HepG2 (cell line): ENCODE measurements around the gene UBAP2L. TPM values are rescaled to one million over a fixed set of nuclear protein-coding genes. Genes with fewer than 3 reads are reported as not detected.

Experiments
- ATF7-NPFF ChIP-seq: sonication (generic); formaldehyde crosslinking; IDR thresholded peaks from 2 replicates; pipeline ENCODE4 v1.8.1; 2023; ENCODE audit warnings: mild to moderate bottlenecking, low read depth, missing genetic modification reagents, moderate library complexity
- ATRX ChIP-seq: sonication (generic); formaldehyde crosslinking; IDR thresholded peaks from 2 replicates; pipeline ENCODE4 v1.4.0; 2020; ENCODE audit warnings: missing genetic modification reagents, borderline replicate concordance
- CHD2 ChIP-seq: IDR thresholded peaks from 2 replicates; pipeline ENCODE4 v1.6.1; 2011; ENCODE audit warnings: low read depth, low read length, improper control_type of control experiment
- JARID2 ChIP-seq: sonication (generic); formaldehyde crosslinking; IDR thresholded peaks from 2 replicates; pipeline ENCODE4 v1.8.1; 2023; ENCODE audit warnings: missing genetic modification reagents, inconsistent platforms; ENCODE audit not compliant: insufficient replicate concordance
- KDM4B ChIP-seq: sonication (generic); formaldehyde crosslinking; IDR thresholded peaks from 2 replicates; pipeline ENCODE4 v1.4.0; 2020; ENCODE audit warnings: missing genetic modification reagents
- MZF1 ChIP-seq: sonication (generic); formaldehyde crosslinking; IDR thresholded peaks from 2 replicates; pipeline ENCODE4 v1.8.1; 2023; ENCODE audit warnings: mild to moderate bottlenecking, missing genetic modification reagents, borderline replicate concordance
- RCOR2 ChIP-seq: IDR thresholded peaks from 2 replicates; pipeline ENCODE4 v1.6.1; 2016; ENCODE audit warnings: missing biosample characterization, missing genetic modification reagents
- RFX3 ChIP-seq: IDR thresholded peaks from 2 replicates; pipeline ENCODE4 v1.6.1; 2016; ENCODE audit warnings: missing biosample characterization, missing genetic modification reagents
- SRSF9 ChIP-seq: fragments of 200-400 bp; formaldehyde crosslinking; IDR thresholded peaks from 2 replicates; pipeline ENCODE4 v1.6.1; 2018; ENCODE audit warnings: borderline replicate concordance, mild to moderate bottlenecking, low read depth, low read length; ENCODE audit not compliant: insufficient read depth, poor library complexity, severe bottlenecking
- XBP1 ChIP-seq: sonication (generic); formaldehyde crosslinking; IDR thresholded peaks from 2 replicates; pipeline ENCODE4 v1.5.0; 2020; ENCODE audit warnings: missing genetic modification reagents
- XRCC5 ChIP-seq: fragments of 200-400 bp; formaldehyde crosslinking; optimal IDR thresholded peaks from 2 replicates; pipeline ENCODE3; 2017; ENCODE audit warnings: mild to moderate bottlenecking, low read length
- ZNF160 ChIP-seq: sonication (generic); formaldehyde crosslinking; IDR thresholded peaks from 2 replicates; pipeline ENCODE4 v1.8.0; 2022; ENCODE audit warnings: mild to moderate bottlenecking, inconsistent platforms, missing genetic modification reagents
- ZNF251 ChIP-seq: sonication (generic); formaldehyde crosslinking; IDR thresholded peaks from 2 replicates; pipeline ENCODE4 v1.9.0; 2021; ENCODE audit warnings: mild to moderate bottlenecking, missing genetic modification reagents
- ZNF317 ChIP-seq: sonication (generic); formaldehyde crosslinking; IDR thresholded peaks from 2 replicates; pipeline ENCODE4 v1.5.0; 2020; ENCODE audit warnings: mild to moderate bottlenecking, missing genetic modification reagents
- ZNF747 ChIP-seq: sonication (generic); formaldehyde crosslinking; IDR thresholded peaks from 2 replicates; pipeline ENCODE4 v1.8.1; 2023; ENCODE audit warnings: missing genetic modification reagents, mild to moderate bottlenecking, borderline replicate concordance
- ZSCAN9 ChIP-seq: IDR thresholded peaks from 2 replicates; pipeline ENCODE4 v1.6.1; 2016; ENCODE audit warnings: borderline replicate concordance
- polyA plus RNA-seq, 8 experiments: library from polyadenylated mRNA; depleted of rRNA in 3 of 8; stranded (reverse) in 7 of 8; unstranded in 1 of 8; fragments of >200 nt; fragmentation: Illumina TruSeq in 4 of 8; extraction: Trizol in 4 of 8; gene quantifications; 2 replicates each; pipeline versions ENCODE4 v1.2.1 to v1.2.3, GENCODE V29; 2011 to 2016; ENCODE audit warnings: low read depth in 4 of 8, missing spikeins in 1 of 8, mixed read lengths in 1 of 8; ENCODE audit not compliant: insufficient read depth in 1 of 8
- total RNA-seq, 5 experiments: library from RNA; depleted of rRNA; stranded (reverse); fragments of >200 nt; fragmentation: Illumina TruSeq; extraction: Trizol; gene quantifications; 2 replicates each; pipeline ENCODE4 v1.2.3, GENCODE V29; 2016; ENCODE audit warnings: low read depth in 1 of 5
- TF ChIP-seq, protein P1 (sequence below): sonication (generic); formaldehyde crosslinking; conservative IDR thresholded peaks from 2 replicates; pipeline ENCODE4 v1.8.0; 2022; ENCODE audit warnings: missing genetic modification reagents
- TF ChIP-seq, protein P2 (sequence below): sonication (generic); formaldehyde crosslinking; IDR thresholded peaks from 2 replicates; pipeline ENCODE4 v1.4.0; 2020; ENCODE audit warnings: missing genetic modification reagents, borderline replicate concordance
- TF ChIP-seq, protein P3 (sequence below): IDR thresholded peaks from 2 replicates; pipeline ENCODE4 v1.6.1; 2018; ENCODE audit warnings: missing genetic modification reagents
- TF ChIP-seq, protein P4 (sequence below): sonication (generic); formaldehyde crosslinking; IDR thresholded peaks from 2 replicates; pipeline ENCODE4 v1.8.0; 2022; ENCODE audit warnings: missing genetic modification reagents, mild to moderate bottlenecking, inconsistent platforms, borderline replicate concordance
- TF ChIP-seq, protein P5 (sequence below): sonication (generic); formaldehyde crosslinking; IDR thresholded peaks from 2 replicates; pipeline ENCODE4 v1.8.0; 2022; ENCODE audit warnings: missing genetic modification reagents, mild to moderate bottlenecking, borderline replicate concordance

Gene UBAP2L
- total and polyA plus RNA-seq, 2 of the 13 experiments (the other 11 are each of a cell fraction or from before 2014, with no cell fraction given): 74.2 to 159 TPM

DNA sequence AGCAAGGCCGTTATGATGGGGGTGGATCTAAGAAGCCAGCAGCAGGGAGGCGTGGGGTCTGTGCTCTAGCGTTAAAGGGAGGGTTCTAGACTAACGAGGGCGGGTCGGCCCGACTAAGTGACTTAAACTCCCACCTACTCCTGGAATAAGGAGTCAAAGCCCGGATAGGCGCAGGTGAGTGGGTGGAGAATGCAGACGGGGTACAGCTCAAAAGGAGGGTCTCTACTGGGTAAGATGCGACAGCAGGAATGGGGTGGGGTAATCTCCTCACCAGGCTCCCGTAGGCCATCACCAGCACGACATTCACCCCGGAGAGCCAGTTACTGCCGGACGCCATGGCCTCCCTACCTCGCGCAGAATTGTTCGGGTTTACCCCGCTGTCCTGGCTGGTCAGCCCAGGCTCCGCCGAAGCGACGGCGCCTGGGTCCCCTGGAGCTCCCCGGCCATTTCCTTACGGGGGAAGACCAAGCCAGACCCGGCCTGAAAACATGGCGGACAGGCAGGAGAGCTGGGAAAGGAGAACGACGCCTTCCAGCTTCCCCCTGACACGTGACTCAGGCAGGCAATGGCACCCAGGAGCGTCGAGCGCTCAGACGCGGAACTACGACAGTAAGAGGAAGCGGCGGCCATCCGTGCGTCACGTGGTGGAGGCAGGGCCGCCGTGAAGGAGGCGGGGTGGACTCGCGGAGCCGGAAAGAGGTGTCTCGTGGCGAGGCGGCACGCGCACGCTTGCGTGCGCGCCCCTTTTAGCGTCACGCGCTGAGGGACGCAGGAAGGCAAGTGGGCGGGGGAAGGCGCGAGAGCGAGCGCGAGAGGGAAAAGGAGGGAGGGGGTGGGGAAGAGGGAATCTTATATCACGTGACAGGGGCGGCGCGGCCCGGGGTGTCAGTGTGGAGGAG is at the start of gene UBAP2L (continued):
- TF ChIP-seq, protein P1, sequence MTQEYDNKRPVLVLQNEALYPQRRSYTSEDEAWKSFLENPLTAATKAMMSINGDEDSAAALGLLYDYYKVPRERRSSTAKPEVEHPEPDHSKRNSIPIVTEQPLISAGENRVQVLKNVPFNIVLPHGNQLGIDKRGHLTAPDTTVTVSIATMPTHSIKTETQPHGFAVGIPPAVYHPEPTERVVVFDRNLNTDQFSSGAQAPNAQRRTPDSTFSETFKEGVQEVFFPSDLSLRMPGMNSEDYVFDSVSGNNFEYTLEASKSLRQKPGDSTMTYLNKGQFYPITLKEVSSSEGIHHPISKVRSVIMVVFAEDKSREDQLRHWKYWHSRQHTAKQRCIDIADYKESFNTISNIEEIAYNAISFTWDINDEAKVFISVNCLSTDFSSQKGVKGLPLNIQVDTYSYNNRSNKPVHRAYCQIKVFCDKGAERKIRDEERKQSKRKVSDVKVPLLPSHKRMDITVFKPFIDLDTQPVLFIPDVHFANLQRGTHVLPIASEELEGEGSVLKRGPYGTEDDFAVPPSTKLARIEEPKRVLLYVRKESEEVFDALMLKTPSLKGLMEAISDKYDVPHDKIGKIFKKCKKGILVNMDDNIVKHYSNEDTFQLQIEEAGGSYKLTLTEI: no peak
- TF ChIP-seq SRSF9 (no peak), ATRX (CRISPR knock-in tag) (no peak), RCOR2 (CRISPR knock-in tag) (peak; percentile 55; the same call in 1 of the 2 replicates), ATF7-NPFF (CRISPR knock-in tag) (peak; percentile 58), CHD2 (0 out of 2 replicates have a peak, but pooled peaks have one; percentile 26), KDM4B (CRISPR knock-in tag) (peak; percentile 72; the same call in 1 of the 2 replicates), RFX3 (no peak), XBP1 (CRISPR knock-in tag) (peak; percentile 84; the same call in 1 of the 2 replicates), MZF1 (CRISPR knock-in tag) (no peak), ZNF251 (CRISPR knock-in tag) (no peak), ZNF317 (peak; percentile 84), ZNF747 (peak; percentile 90; the same call in 1 of the 2 replicates), XRCC5 (peak; percentile 21), JARID2 (CRISPR knock-in tag) (no peak), ZSCAN9 (CRISPR knock-in tag) (peak; percentile 89), ZNF160 (CRISPR knock-in tag) (peak; percentile 74; the same call in 1 of the 2 replicates)
- TF ChIP-seq, protein P2, sequence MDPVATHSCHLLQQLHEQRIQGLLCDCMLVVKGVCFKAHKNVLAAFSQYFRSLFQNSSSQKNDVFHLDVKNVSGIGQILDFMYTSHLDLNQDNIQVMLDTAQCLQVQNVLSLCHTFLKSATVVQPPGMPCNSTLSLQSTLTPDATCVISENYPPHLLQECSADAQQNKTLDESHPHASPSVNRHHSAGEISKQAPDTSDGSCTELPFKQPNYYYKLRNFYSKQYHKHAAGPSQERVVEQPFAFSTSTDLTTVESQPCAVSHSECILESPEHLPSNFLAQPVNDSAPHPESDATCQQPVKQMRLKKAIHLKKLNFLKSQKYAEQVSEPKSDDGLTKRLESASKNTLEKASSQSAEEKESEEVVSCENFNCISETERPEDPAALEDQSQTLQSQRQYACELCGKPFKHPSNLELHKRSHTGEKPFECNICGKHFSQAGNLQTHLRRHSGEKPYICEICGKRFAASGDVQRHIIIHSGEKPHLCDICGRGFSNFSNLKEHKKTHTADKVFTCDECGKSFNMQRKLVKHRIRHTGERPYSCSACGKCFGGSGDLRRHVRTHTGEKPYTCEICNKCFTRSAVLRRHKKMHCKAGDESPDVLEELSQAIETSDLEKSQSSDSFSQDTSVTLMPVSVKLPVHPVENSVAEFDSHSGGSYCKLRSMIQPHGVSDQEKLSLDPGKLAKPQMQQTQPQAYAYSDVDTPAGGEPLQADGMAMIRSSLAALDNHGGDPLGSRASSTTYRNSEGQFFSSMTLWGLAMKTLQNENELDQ: no peak
- TF ChIP-seq, protein P3, sequence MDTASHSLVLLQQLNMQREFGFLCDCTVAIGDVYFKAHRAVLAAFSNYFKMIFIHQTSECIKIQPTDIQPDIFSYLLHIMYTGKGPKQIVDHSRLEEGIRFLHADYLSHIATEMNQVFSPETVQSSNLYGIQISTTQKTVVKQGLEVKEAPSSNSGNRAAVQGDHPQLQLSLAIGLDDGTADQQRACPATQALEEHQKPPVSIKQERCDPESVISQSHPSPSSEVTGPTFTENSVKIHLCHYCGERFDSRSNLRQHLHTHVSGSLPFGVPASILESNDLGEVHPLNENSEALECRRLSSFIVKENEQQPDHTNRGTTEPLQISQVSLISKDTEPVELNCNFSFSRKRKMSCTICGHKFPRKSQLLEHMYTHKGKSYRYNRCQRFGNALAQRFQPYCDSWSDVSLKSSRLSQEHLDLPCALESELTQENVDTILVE: peak; percentile 94
- TF ChIP-seq, protein P4, sequence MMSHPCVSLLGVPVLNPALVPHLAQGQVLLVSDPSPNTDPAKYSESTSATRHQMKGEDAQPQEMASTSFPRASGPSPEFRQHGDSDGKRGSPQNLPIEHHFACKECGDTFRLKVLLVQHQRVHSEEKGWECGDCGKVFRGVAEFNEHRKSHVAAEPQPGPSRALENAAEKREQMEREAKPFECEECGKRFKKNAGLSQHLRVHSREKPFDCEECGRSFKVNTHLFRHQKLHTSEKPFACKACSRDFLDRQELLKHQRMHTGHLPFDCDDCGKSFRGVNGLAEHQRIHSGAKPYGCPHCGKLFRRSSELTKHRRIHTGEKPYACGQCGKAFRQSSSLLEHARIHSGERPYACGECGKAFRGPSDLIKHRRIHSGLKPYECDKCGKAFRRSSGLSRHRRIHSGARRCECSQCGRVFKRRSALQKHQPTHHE: peak; percentile 37; the same call in 1 of the 2 replicates
- TF ChIP-seq, protein P5, sequence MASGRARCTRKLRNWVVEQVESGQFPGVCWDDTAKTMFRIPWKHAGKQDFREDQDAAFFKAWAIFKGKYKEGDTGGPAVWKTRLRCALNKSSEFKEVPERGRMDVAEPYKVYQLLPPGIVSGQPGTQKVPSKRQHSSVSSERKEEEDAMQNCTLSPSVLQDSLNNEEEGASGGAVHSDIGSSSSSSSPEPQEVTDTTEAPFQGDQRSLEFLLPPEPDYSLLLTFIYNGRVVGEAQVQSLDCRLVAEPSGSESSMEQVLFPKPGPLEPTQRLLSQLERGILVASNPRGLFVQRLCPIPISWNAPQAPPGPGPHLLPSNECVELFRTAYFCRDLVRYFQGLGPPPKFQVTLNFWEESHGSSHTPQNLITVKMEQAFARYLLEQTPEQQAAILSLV (CRISPR knock-in tag): peak; percentile 90; the same call in 1 of the 2 replicates
